AG04450 (cell line): Measurements from ENCODE around the gene SMIM41. TPM values are rescaled to one million over a fixed set of nuclear protein-coding genes. Genes with fewer than 3 reads are reported as not detected.

Experiments used
- CTCF ChIA-PET: fragments of 300-600, 350-600 bp; formaldehyde crosslinking; extraction: SDS; loops from one replicate; lab custom pipeline; 2022; ENCODE audit warnings: antibody characterized with exemption, inconsistent platforms; lab: Charles Lee
- POLR2A ChIA-PET: fragments of 350-600 bp; formaldehyde crosslinking; extraction: SDS; loops from one replicate; lab custom pipeline; 2021; ENCODE audit warnings: antibody characterized with exemption, inconsistent platforms; lab: Yijun Ruan, JAX
- DNase-seq: peaks from one replicate; pipeline ENCODE4 v3.0.0-alpha.2; 2011; ENCODE audit warnings: low read depth, low spot score
- H3K27ac ChIP-seq: one replicate; pipeline ENCODE4 v1.5.1; 2012; ENCODE audit warnings: low read depth, low read length, control low read depth
- H3K27me3 ChIP-seq: one replicate; pipeline ENCODE4 v1.6.0; 2012; ENCODE audit warnings: low read length; ENCODE audit not compliant: control insufficient read depth, insufficient read depth
- H3K4me3 ChIP-seq: 2 replicates; pipeline ENCODE4 v1.5.1; 2011; ENCODE audit warnings: mild to moderate bottlenecking, low read depth, low read length, control low read depth
- H3K9me3 ChIP-seq: 2 replicates; pipeline ENCODE4 v1.5.1; 2012; ENCODE audit warnings: low read length; ENCODE audit not compliant: control insufficient read depth, insufficient read depth
- polyA plus RNA-seq: library from polyadenylated mRNA; depleted of rRNA; stranded (reverse); fragments of >200 nt; gene quantifications from 2 replicates; pipeline ENCODE4 v1.2.3, GENCODE V29; 2011
- TF ChIP-seq, protein P1 (sequence below): IDR thresholded peaks from 2 replicates; pipeline ENCODE4 v1.5.1; 2011; ENCODE audit warnings: low read depth, low read length, control low read depth, inconsistent platforms

SMIM41 gene
- polyA plus RNA-seq, 1 experiment: not detected

DNA sequence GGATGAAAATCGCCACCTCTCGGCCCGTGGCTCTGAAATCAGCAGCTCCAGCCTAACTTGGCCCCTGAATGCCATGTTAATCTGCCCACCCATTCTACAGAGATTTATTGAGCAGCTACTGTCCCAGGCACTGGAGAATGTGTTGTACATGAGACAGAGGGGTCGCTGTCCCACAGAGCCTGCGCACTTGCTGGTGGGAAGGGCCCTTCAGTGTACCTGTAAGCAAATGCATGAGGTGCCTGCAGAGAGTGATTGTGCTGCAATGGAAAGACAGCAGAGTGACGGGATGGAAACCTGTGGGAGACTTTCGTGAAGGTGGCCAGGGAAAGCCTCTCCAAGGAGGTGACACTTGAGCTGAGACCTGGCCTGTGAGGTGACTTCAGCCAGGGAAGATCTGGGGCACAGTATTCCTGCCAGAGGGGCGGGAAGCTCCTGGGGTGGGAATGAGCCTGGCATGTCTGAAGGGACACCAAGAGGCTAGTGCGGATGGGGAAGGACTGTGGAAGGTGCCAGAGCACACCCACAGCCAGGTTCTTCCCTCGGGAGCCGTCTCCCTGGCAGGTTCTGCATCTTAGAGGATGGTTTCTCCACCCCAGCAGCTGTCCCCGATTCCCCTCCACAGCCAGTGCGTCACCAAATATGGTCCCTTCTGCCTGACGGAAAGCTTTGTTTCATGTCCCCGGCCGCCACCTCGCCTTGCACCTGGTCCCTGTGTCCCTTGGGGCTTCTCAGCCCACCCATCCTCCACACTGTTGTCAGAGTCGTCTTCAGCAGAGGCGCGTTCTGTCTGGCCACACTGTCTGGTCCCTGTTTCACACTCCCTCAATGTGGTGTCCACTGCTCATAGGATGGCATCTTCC lies 8.7 kb downstream of the SMIM41 start:
- no peak for DNase-seq
- no peak overlapping the region for H3K27ac ChIP-seq
- TF ChIP-seq, protein P1, sequence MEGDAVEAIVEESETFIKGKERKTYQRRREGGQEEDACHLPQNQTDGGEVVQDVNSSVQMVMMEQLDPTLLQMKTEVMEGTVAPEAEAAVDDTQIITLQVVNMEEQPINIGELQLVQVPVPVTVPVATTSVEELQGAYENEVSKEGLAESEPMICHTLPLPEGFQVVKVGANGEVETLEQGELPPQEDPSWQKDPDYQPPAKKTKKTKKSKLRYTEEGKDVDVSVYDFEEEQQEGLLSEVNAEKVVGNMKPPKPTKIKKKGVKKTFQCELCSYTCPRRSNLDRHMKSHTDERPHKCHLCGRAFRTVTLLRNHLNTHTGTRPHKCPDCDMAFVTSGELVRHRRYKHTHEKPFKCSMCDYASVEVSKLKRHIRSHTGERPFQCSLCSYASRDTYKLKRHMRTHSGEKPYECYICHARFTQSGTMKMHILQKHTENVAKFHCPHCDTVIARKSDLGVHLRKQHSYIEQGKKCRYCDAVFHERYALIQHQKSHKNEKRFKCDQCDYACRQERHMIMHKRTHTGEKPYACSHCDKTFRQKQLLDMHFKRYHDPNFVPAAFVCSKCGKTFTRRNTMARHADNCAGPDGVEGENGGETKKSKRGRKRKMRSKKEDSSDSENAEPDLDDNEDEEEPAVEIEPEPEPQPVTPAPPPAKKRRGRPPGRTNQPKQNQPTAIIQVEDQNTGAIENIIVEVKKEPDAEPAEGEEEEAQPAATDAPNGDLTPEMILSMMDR: no peak
- no peak overlapping the region for H3K4me3 ChIP-seq
- peaks cover 32% of the 10 kb centered on the region for H3K27me3 ChIP-seq
- ChIA-PET CTCF (interaction anchor here (31.7 kb wide), 1 partner anchor 61 kb away, joined by 624 read pairs; no protein-coding TSS in a partner anchor), POLR2A (no interaction called here)
- H3K9me3 ChIP-seq: no peaks in the 10 kb centered on the region

GRCh38 chr12:52089491-52089890 lies 10.0 kb downstream of the SMIM41 start:
- Histone ChIP-seq H3K27me3 (peaks cover 32% of the 10 kb centered on the region), H3K9me3 (peaks cover 2% of the 10 kb centered on the region; the same call in 1 of the 2 replicates), H3K4me3 (no peak overlapping the region), H3K27ac (no peak overlapping the region)
- TF ChIP-seq, protein P1: no peak
- ChIA-PET CTCF (interaction anchor here (31.7 kb wide), 1 partner anchor 63 kb away, joined by 624 read pairs; no protein-coding TSS in a partner anchor), POLR2A (interaction anchor here (1.0 kb wide), 1 partner anchor 58 kb away, joined by 3 read pairs; no protein-coding TSS in a partner anchor)
- DNase-seq: no peak

DNA sequence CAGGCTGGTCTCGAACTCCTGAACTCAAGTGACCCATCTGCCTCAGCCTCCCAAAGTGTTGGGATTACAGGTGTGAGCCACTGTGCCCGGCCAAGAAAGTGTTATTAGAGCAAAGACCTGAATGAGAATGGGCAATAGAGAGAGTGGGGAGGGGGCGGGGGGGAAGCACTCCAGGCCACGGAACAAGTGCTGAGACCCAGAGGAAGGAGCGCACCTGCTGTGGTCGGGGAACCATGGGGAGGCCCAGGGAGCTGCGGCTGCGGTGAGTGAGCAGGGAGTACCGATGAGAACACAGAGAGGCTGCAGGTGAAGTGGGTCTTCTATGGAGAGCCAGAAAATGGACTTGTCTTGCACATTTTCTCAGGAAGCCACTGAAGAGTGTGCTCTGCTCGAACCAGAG lies 10.8 kb downstream of the SMIM41 start:
- CTCF ChIA-PET: interaction anchor here (31.7 kb wide), 1 partner anchor 63 kb away, joined by 624 read pairs; no protein-coding TSS in a partner anchor
- TF ChIP-seq, protein P1: no peak

GRCh38 chr12:52091061-52091460 lies 11.6 kb downstream of the SMIM41 start:
- ChIA-PET POLR2A (interaction anchor here (1.2 kb wide), 1 partner anchor 9 kb away, joined by 6 read pairs; no protein-coding TSS in a partner anchor), CTCF (interaction anchor here (0.6 to 31.7 kb wide), 4 partner anchors 29 to 899 kb away, joined by 3 to 624 read pairs (median 4); no protein-coding TSS in a partner anchor)
- Histone ChIP-seq H3K27me3 (peaks cover 32% of the 10 kb centered on the region), H3K9me3 (peaks cover 3% of the 10 kb centered on the region; the same call in 1 of the 2 replicates), H3K4me3 (no peak overlapping the region), H3K27ac (no peak overlapping the region)
- no peak for DNase-seq
- TF ChIP-seq, protein P1: no peak

More for the DNA sequence above, 10.8 kb downstream of the SMIM41 start:
- DNase-seq: no peak
- POLR2A ChIA-PET: no interaction called here
- Histone ChIP-seq H3K9me3 (peaks cover 3% of the 10 kb centered on the region; the same call in 1 of the 2 replicates), H3K27me3 (peaks cover 32% of the 10 kb centered on the region), H3K4me3 (no peak overlapping the region), H3K27ac (no peak overlapping the region)
